Stimulated activated naive B cell treated with anti-CD40 and anti-IgM and Interleukin-4, amounts not matched to agents 10 μg/mL and 1 μg/mL and 100 μg/mL, for 72 hours (primary cell): ENCODE results near the gene PRRC2B.

Source experiments
- ATAC-seq, 2 donors: fragments of 150-1000 bp; cut with Tn5 transposase; replicated peaks; 2 replicates each; pipeline ENCODE4 v1.10.0; 2021; ENCODE audit warnings: moderate library complexity in 1 of 2
- DNase-seq: peaks from one replicate; pipeline ENCODE4 v3.0.0; 2021
- H3K27ac Mint-ChIP-seq: one replicate; pipeline ENCODE4 v1.8.0; 2022; ENCODE audit warnings: mild to moderate bottlenecking, mixed read lengths
- H3K27me3 Mint-ChIP-seq, 2 donors: one replicate each; pipeline ENCODE4 v1.8.0; 2022; ENCODE audit warnings: mixed read lengths in 2 of 2
- H3K36me3 Mint-ChIP-seq, 2 donors: one replicate each; pipeline ENCODE4 v1.8.0; 2022; ENCODE audit warnings: mixed read lengths in 2 of 2, mild to moderate bottlenecking in 1 of 2
- H3K4me1 Mint-ChIP-seq, 2 donors: one replicate each; pipeline ENCODE4 v1.8.0; 2022; ENCODE audit warnings: mixed read lengths in 2 of 2, mild to moderate bottlenecking in 1 of 2
- H3K4me3 Mint-ChIP-seq, 2 donors: one replicate each; pipeline ENCODE4 v1.8.0; 2022; ENCODE audit warnings: mild to moderate bottlenecking in 2 of 2, mixed read lengths in 2 of 2, moderate library complexity in 1 of 2
- H3K9me3 Mint-ChIP-seq, 2 donors: one replicate each; pipeline ENCODE4 v1.8.0; 2022; ENCODE audit warnings: mixed read lengths in 2 of 2, mild to moderate bottlenecking in 1 of 2

The PRRC2B gene

GRCh38 chr9:131516100-131516499 is 122.2 kb downstream of the PRRC2B start:
- Mint-ChIP-seq H3K4me3 (no peak overlapping the region), H3K4me1 (peaks cover 11 to 13% of the 10 kb centered on the region in 2 donors), H3K27me3 (no peaks in the 10 kb centered on the region), H3K27ac (no peak overlapping the region), H3K36me3 (peaks cover 47 to 56% of the 10 kb centered on the region in 2 donors), H3K9me3 (no peaks in the 10 kb centered on the region)
- no peak for ATAC-seq
- DNase-seq, result no peak

DNA sequence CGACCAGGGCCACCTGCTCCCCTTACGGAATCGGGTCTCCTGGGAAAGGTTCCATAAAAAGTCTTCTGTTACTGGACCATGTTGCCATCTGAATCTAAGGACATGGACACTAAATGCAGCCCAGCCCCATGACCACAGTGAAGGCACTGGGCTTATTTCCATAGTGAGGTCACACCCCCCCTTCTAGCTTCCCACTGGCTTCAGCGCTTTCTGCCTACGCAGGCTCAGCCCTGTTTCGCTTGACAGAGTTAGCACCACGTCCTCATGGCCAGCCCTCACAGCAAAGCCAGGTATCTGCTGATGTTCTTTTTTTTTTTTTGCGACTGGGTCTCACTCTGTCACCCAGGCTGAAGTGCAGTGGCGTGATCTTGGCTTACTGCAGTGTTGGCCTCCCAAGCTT is 123.0 kb downstream of the PRRC2B start:
- H3K4me3 Mint-ChIP-seq, result no peak overlapping the region
- peaks cover 11 to 13% of the 10 kb centered on the region in 2 donors for H3K4me1 Mint-ChIP-seq
- DNase-seq, result no peak
- H3K27ac Mint-ChIP-seq, result no peak overlapping the region
- H3K9me3 Mint-ChIP-seq, result no peaks in the 10 kb centered on the region
- ATAC-seq, result no peak
- no peaks in the 10 kb centered on the region for H3K27me3 Mint-ChIP-seq
- peaks cover 46 to 54% of the 10 kb centered on the region in 2 donors for H3K36me3 Mint-ChIP-seq

DNA sequence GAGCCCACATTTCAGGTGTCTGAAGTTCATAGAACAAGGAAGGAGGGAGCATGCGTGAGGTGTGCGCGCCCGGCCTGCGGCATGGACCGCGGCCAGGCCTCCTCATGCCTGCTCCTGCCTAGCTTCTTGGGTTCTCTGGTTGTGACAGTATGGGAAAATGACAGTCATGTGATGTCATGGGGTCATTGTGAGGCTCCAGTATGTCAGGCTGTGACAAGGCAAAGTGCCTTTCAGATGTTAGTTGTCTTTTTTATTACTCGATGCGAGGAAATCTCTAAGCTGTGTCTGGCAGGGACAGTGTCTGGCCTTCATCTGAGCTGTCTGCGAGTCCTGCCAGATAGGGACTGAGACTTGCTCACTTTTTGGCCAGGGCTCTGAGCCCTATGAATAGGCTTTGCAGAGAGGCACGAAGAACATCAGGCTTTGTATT is 123.9 kb downstream of the PRRC2B start:
- ATAC-seq, result no peak
- Mint-ChIP-seq H3K36me3 (peaks cover 37 to 52% of the 10 kb centered on the region in 2 donors), H3K4me3 (no peak overlapping the region), H3K4me1 (peaks cover 11 to 13% of the 10 kb centered on the region in 2 donors), H3K27ac (no peak overlapping the region), H3K9me3 (no peaks in the 10 kb centered on the region), H3K27me3 (no peaks in the 10 kb centered on the region)
- no peak for DNase-seq

DNA sequence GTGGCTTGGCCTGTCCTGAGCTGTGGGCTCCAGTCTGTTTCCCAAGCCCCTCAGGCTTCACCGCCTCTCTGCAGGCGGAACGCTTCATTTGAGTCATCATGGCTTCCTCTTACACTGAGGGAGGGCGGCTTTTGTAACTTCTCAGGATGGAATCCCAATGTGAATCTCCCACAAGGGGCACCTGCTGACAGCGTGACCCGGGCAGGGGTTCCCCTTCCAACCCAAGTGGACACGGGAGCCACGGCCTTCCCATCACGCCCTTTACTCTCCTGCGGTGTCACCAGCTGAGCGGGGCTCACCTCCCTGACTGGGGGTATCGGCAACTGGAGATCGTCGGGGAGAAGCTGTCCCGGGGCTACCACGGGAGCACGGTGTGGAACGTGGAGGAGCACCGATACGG is 124.7 kb downstream of the PRRC2B start:
- H3K27ac Mint-ChIP-seq, result peak overlapping the region; percentile 75

GRCh38 chr9:131520503-131520902 is 126.6 kb downstream of the PRRC2B start:
- H3K4me1 Mint-ChIP-seq, result peaks cover 1 to 5% of the 10 kb centered on the region in 2 donors
- H3K36me3 Mint-ChIP-seq, result peaks cover 30 to 38% of the 10 kb centered on the region in 2 donors
- H3K9me3 Mint-ChIP-seq, result no peaks in the 10 kb centered on the region
- H3K4me3 Mint-ChIP-seq, result no peak overlapping the region
- no peaks in the 10 kb centered on the region for H3K27me3 Mint-ChIP-seq
- H3K27ac Mint-ChIP-seq, result no peak overlapping the region
- ATAC-seq (no peak), DNase-seq (no peak)

More for the DNA sequence above, 124.7 kb downstream of the PRRC2B start:
- H3K36me3 Mint-ChIP-seq, result peaks cover 36 to 44% of the 10 kb centered on the region in 2 donors
- no peak overlapping the region for H3K4me3 Mint-ChIP-seq
- ATAC-seq (no peak), DNase-seq (no peak)
- no peaks in the 10 kb centered on the region for H3K27me3 Mint-ChIP-seq
- H3K9me3 Mint-ChIP-seq, result no peaks in the 10 kb centered on the region
- H3K4me1 Mint-ChIP-seq, result peaks cover 6 to 7% of the 10 kb centered on the region in 2 donors

- H3K36me3 Mint-ChIP-seq, result peaks cover 37 to 42% of the 10 kb centered on the region in 2 donors
- no peak overlapping the region for H3K27ac Mint-ChIP-seq
- H3K4me1 Mint-ChIP-seq, result peaks cover 2 to 7% of the 10 kb centered on the region in 2 donors
- no peaks in the 10 kb centered on the region for H3K27me3 Mint-ChIP-seq
- H3K4me3 Mint-ChIP-seq, result no peak overlapping the region
- no peaks in the 10 kb centered on the region for H3K9me3 Mint-ChIP-seq
- no peak for ATAC-seq
- DNase-seq, result no peak
Measured at GRCh38 chr9:131521203-131521602, 127.3 kb downstream of the PRRC2B start.

GRCh38 chr9:131521822-131522221 is 127.9 kb downstream of the PRRC2B start:
- Mint-ChIP-seq H3K4me3 (no peak overlapping the region), H3K27me3 (no peaks in the 10 kb centered on the region), H3K36me3 (peaks cover 42 to 48% of the 10 kb centered on the region in 2 donors), H3K27ac (peak overlapping the region; percentile 81), H3K9me3 (no peaks in the 10 kb centered on the region), H3K4me1 (peaks cover 4 to 11% of the 10 kb centered on the region in 2 donors)
- DNase-seq, result no peak
- ATAC-seq, result no peak

GRCh38 chr9:131522257-131523085 is 128.6 kb downstream of the PRRC2B start:
- no peaks in the 10 kb centered on the region for H3K9me3 Mint-ChIP-seq
- H3K27me3 Mint-ChIP-seq, result no peaks in the 10 kb centered on the region
- H3K4me1 Mint-ChIP-seq, result peaks cover 4 to 11% of the 10 kb centered on the region in 2 donors
- no peak overlapping the region for H3K4me3 Mint-ChIP-seq
- H3K36me3 Mint-ChIP-seq, result peaks cover 43 to 53% of the 10 kb centered on the region in 2 donors
- DNase-seq (no peak), ATAC-seq (no peak)
- H3K27ac Mint-ChIP-seq, result peak overlapping the region; percentile 81

DNA sequence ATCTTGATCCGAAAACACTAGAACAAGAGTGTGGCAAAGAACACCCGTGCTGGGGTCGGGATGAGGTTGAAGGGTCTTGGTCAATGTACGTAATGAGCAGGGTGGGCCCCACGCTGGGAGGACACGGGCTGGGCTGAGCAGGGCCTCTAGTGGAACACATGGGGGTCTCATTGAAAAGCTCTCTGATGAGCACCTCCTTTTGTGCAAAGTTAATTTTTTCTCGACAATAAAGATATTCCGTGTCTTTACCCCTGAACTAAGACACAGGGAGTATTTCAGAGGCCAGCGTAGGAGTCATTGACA is 129.2 kb downstream of the PRRC2B start:
- peaks cover 44 to 55% of the 10 kb centered on the region in 2 donors for H3K36me3 Mint-ChIP-seq
- no peak overlapping the region for H3K4me3 Mint-ChIP-seq
- no peaks in the 10 kb centered on the region for H3K27me3 Mint-ChIP-seq
- no peak overlapping the region for H3K27ac Mint-ChIP-seq
- DNase-seq (no peak), ATAC-seq (no peak)
- H3K4me1 Mint-ChIP-seq, result peaks cover 4 to 11% of the 10 kb centered on the region in 2 donors
- H3K9me3 Mint-ChIP-seq, result no peaks in the 10 kb centered on the region

GRCh38 chr9:131523451-131524435 is 129.9 kb downstream of the PRRC2B start:
- DNase-seq (no peak), ATAC-seq (no peak)
- Mint-ChIP-seq H3K9me3 (no peaks in the 10 kb centered on the region), H3K36me3 (peaks cover 45 to 56% of the 10 kb centered on the region in 2 donors), H3K4me1 (peaks cover 4 to 17% of the 10 kb centered on the region in 2 donors), H3K27me3 (no peaks in the 10 kb centered on the region), H3K27ac (peak overlapping the region; percentile 73), H3K4me3 (no peak overlapping the region)

- H3K27ac Mint-ChIP-seq, result no peak overlapping the region
- peaks cover 5 to 20% of the 10 kb centered on the region in 2 donors for H3K4me1 Mint-ChIP-seq
- no peak for ATAC-seq
- no peak for DNase-seq
- no peak overlapping the region for H3K4me3 Mint-ChIP-seq
- H3K9me3 Mint-ChIP-seq, result no peaks in the 10 kb centered on the region
- no peaks in the 10 kb centered on the region for H3K27me3 Mint-ChIP-seq
- H3K36me3 Mint-ChIP-seq, result peaks cover 43 to 47% of the 10 kb centered on the region in 2 donors
Measured at GRCh38 chr9:131524665-131525315, 130.9 kb downstream of the PRRC2B start.

DNA sequence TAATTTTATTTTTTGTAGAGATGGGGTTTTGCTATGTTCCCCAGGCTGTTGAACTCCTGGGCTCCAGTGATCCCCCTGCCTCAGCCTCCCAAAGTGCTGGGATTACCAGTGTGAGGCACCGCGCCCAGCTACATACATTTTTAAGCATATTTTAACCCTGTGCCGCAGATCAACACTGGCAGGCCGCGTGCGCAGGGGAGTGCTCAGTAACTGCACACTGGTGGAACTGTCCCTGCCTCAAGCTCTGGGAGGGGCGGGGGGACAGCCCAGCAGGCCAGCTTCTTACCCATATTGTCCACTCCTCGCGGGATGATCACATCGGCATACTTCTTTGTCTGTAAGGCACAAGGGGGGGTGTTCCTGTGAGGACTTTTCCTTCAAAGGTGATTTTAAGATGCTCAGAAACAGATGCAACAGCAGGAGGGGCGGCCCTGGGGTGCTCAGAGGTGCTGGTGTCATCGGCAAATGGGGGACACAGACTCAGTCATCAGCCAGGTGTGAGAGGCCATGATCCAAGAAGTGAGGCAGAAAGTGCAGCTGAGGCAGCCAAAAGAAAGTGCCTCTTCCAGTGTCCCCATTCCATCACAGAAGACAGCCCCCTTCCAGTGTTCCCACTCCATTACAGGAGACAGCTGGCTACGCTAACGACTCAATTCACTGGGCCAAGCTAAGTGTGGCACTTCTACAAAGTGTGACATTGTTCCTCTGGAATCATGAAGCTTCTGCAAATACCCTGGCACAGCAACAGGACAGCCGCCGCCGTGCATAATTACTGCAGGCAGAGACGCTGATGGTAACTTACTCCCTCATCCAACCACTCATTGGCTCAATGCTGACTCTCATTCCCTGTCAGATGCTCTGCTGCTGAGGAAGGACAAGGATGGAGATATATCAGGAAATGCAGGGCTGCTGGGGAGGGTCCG is 132.0 kb downstream of the PRRC2B start:
- DNase-seq (no peak), ATAC-seq (no peak)
- no peaks in the 10 kb centered on the region for H3K9me3 Mint-ChIP-seq
- H3K4me1 Mint-ChIP-seq, result peaks cover 9 to 28% of the 10 kb centered on the region in 2 donors
- peaks cover 40 to 44% of the 10 kb centered on the region in 2 donors for H3K36me3 Mint-ChIP-seq
- H3K27me3 Mint-ChIP-seq, result no peaks in the 10 kb centered on the region
- peak overlapping the region; percentile 25 for H3K27ac Mint-ChIP-seq
- H3K4me3 Mint-ChIP-seq, result no peak overlapping the region

GRCh38 chr9:131528186-131528585 is 134.3 kb downstream of the PRRC2B start:
- Mint-ChIP-seq H3K27me3 (no peaks in the 10 kb centered on the region), H3K4me1 (peaks cover 11 to 34% of the 10 kb centered on the region in 2 donors), H3K27ac (no peak overlapping the region), H3K36me3 (peaks cover 32% of the 10 kb centered on the region in 2 donors), H3K4me3 (no peak overlapping the region), H3K9me3 (no peaks in the 10 kb centered on the region)
- ATAC-seq (no peak), DNase-seq (no peak)
